GM12878 (cell line): Measurements from ENCODE around the gene PCSK6. TPM values are rescaled to one million over a fixed set of nuclear protein-coding genes. Genes with fewer than 3 reads are reported as not detected.

Experiments used
- ATAC-seq: fragments of 200-7000 bp; cut with Tn5 transposase; 3 replicates; pipeline ENCODE4 v1.9.1; 2020; ENCODE audit warnings: mild to moderate bottlenecking, moderate library complexity
- BruUV-seq: library from RNA; stranded (reverse); fragments of 400-500 nt; replicated peaks from 2 replicates; lab custom pipeline; 2021; lab: Mats Ljungman, UMichigan
- CTCF ChIA-PET: fragments of 300-600 bp; sonication (Branson Sonifier 250); formaldehyde crosslinking; extraction: SDS; loops from one replicate; lab custom pipeline; 2021; ENCODE audit warnings: inconsistent platforms; lab: Yijun Ruan, JAX
- POLR2A ChIA-PET: fragments of 350-600 bp; formaldehyde crosslinking; extraction: SDS; loops from one replicate; lab custom pipeline; 2021; ENCODE audit warnings: inconsistent platforms; lab: Charles Lee
- RAD21 ChIA-PET: fragments of 300-600 bp; sonication (Branson Sonifier 250); formaldehyde crosslinking; loops from one replicate; lab custom pipeline; 2023; ENCODE audit warnings: antibody characterized with exemption; ENCODE audit not compliant: unreplicated experiment; lab: Charles Lee
- SMC1A ChIA-PET: fragments of 300-600 bp; sonication (Branson Sonifier 250); formaldehyde crosslinking; loops from one replicate; lab custom pipeline; 2023; ENCODE audit not compliant: unreplicated experiment, uncharacterized antibody; lab: Charles Lee
- DNase-seq: peaks from one replicate; pipeline ENCODE4 v3.0.0-alpha.2; 2011; ENCODE audit warnings: low read depth, low spot score
- FAIRE-seq: peaks from 3 replicates; lab custom pipeline; 2011; peaks lifted over from hg19 to GRCh38; lab: Jason Lieb, UNC
- H2AFZ ChIP-seq: 2 replicates; pipeline ENCODE4 v1.6.0; 2011; ENCODE audit warnings: low read depth, low read length, control low read depth; ENCODE audit not compliant: control insufficient read depth
- H3K27ac ChIP-seq: 2 replicates; pipeline ENCODE4 v1.5.1; 2011; ENCODE audit warnings: control low read depth; ENCODE audit not compliant: control insufficient read depth, insufficient read depth
- H3K27me3 ChIP-seq, 2 experiments: replicated peaks in 1 of 2; 2 replicates each; pipeline versions ENCODE4 v1.6.0 to v1.6.1; 2011; ENCODE audit warnings: low read length in 1 of 2; ENCODE audit not compliant: control insufficient read depth in 2 of 2, insufficient read depth in 2 of 2
- H3K36me3 ChIP-seq, 2 experiments: 2 replicates each; pipeline ENCODE4 v1.5.1; 2011; ENCODE audit warnings: low read length in 1 of 2; ENCODE audit not compliant: control insufficient read depth in 2 of 2, insufficient read depth in 2 of 2
- H3K4me1 ChIP-seq: 2 replicates; pipeline ENCODE4 v1.6.1; 2011; ENCODE audit warnings: mild to moderate bottlenecking, low read length, moderate library complexity, mixed read lengths; ENCODE audit not compliant: control insufficient read depth, insufficient read depth
- H3K4me2 ChIP-seq: 2 replicates; pipeline ENCODE4 v1.6.0; 2011; ENCODE audit warnings: control low read depth; ENCODE audit not compliant: control insufficient read depth, insufficient read depth
- H3K4me3 ChIP-seq: fragments of 200-600 bp; sonication (generic); 2 replicates; pipeline ENCODE4 v1.5.1; 2016
- H3K79me2 ChIP-seq: 2 replicates; pipeline ENCODE4 v1.6.0; 2011; ENCODE audit warnings: low read length; ENCODE audit not compliant: control insufficient read depth, insufficient read depth
- H3K9ac ChIP-seq: 2 replicates; pipeline ENCODE4 v1.8.0; 2011; ENCODE audit warnings: low read length, control low read depth, mixed read lengths; ENCODE audit not compliant: control insufficient read depth, insufficient read depth
- H3K9me3 ChIP-seq: replicated peaks from 3 replicates; pipeline ENCODE4 v1.5.1; 2011; ENCODE audit warnings: mild to moderate bottlenecking, low read length; ENCODE audit not compliant: control insufficient read depth, insufficient read depth
- H4K20me1 ChIP-seq: 2 replicates; pipeline ENCODE4 v1.6.0; 2011; ENCODE audit not compliant: control insufficient read depth, insufficient read depth
- BACH1 ChIP-seq: fragments of 450-650 bp; IDR thresholded peaks from 2 replicates; pipeline ENCODE4 v1.6.1; 2017; ENCODE audit warnings: mild to moderate bottlenecking, borderline replicate concordance
- CHD2 ChIP-seq: IDR thresholded peaks from 2 replicates; pipeline ENCODE4 v1.6.1; 2011; ENCODE audit warnings: low read depth, low read length, improper control_type of control experiment, borderline replicate concordance
- DPF2 ChIP-seq: fragments of 450-650 bp; IDR thresholded peaks from 2 replicates; pipeline ENCODE4 v1.6.1; 2017; ENCODE audit warnings: mild to moderate bottlenecking
- EGR1 ChIP-seq, 2 experiments: IDR thresholded peaks; 1 replicate in 1 of 2; 2 replicates in 1 of 2; pipeline ENCODE4 v1.6.1; 2011 to 2012; ENCODE audit warnings: low read depth in 2 of 2, low read length in 2 of 2, borderline replicate concordance in 1 of 2, mild to moderate bottlenecking in 1 of 2, moderate library complexity in 1 of 2
- FOXK2 ChIP-seq: fragments of 450-650 bp; IDR thresholded peaks from 2 replicates; pipeline ENCODE4 v1.6.1; 2017; ENCODE audit warnings: mild to moderate bottlenecking, moderate library complexity
- HCFC1 ChIP-seq: fragments of 150-350 bp; IDR thresholded peaks from 2 replicates; pipeline ENCODE4 v1.6.1; 2014; ENCODE audit warnings: low read length
- POLR2AphosphoS5 ChIP-seq: IDR thresholded peaks from 2 replicates; pipeline ENCODE4 v1.6.1; 2011; ENCODE audit warnings: mild to moderate bottlenecking, low read length, inconsistent platforms
- POU2F2 ChIP-seq: IDR thresholded peaks from 3 replicates; pipeline ENCODE4 v1.6.1; 2011; ENCODE audit warnings: low read depth, mild to moderate bottlenecking, low read length, borderline replicate concordance
- STAT1 ChIP-seq: fragments of 450-650 bp; conservative IDR thresholded peaks from 2 replicates; pipeline ENCODE4 v1.6.1; 2014; ENCODE audit warnings: antibody characterized with exemption, mild to moderate bottlenecking
- STAT3 ChIP-seq: IDR thresholded peaks from 2 replicates; pipeline ENCODE4 v1.6.1; 2011; ENCODE audit warnings: low read depth, low read length, improper control_type of control experiment
- TAF1 ChIP-seq: IDR thresholded peaks from 2 replicates; pipeline ENCODE4 v1.6.1; 2011; ENCODE audit warnings: mild to moderate bottlenecking, low read depth, low read length, borderline replicate concordance
- TBL1XR1 ChIP-seq: IDR thresholded peaks from 2 replicates; pipeline ENCODE4 v1.6.1; 2012; ENCODE audit warnings: low read depth, low read length, improper control_type of control experiment
- WGBS: methylation state at CpG from one replicate; pipeline ENCODE4 v1.1.6; 2016; ENCODE audit warnings: low lambda C conversion rate; ENCODE audit not compliant: insufficient replicate concordance, insufficient coverage; ENCODE audit errors: missing lambda C conversion rate; 5-methylcytosine and 5-hydroxymethylcytosine counted together
- in situ Hi-C: fragments of 300-500 bp; cut with MboI; formaldehyde crosslinking; loops from 9 replicates; pipeline ENCODE4 v1.14.3; 2018; ENCODE audit warnings: mixed read lengths
- intact Hi-C: fragments of 100-400 bp; cut with micrococcal nuclease; formaldehyde crosslinking; loops from one replicate; pipeline ENCODE4 v1.14.2; 2022; ENCODE audit not compliant: unreplicated experiment
- polyA plus RNA-seq, 11 experiments: library from polyadenylated mRNA; depleted of rRNA in 4 of 11; unstranded in 6 of 11; stranded (reverse) in 5 of 11; fragments of >200 nt; fragmentation: Nextera tagmentation in 4 of 11; fragmentation: Illumina TruSeq in 1 of 11; extraction: Ambion mirVana in 4 of 11; extraction: Trizol in 1 of 11; gene quantifications; 1 replicate in 1 of 11; 2 replicates in 10 of 11; pipeline versions ENCODE4 v1.2.1 to v1.2.3, GENCODE V29; 2011 to 2016; ENCODE audit warnings: inconsistent platforms in 2 of 11, missing spikeins in 2 of 11, low read depth in 1 of 11
- total RNA-seq, 4 experiments: library from RNA; depleted of rRNA in 3 of 4; stranded (reverse); fragments of >200 nt in 3 of 4; fragmentation: Illumina TruSeq in 1 of 4; extraction: Trizol in 1 of 4; gene quantifications; 2 replicates each; pipeline versions ENCODE4 v1.2.1 to v1.2.3, GENCODE V29; 2013 to 2021

PCSK6 gene
- total and polyA plus RNA-seq, 10 of the 15 experiments (the other 5 are each of a cell fraction or from before 2014, with no cell fraction given) = 0.19 to 0.67 (median 0.25) TPM; not detected in 4

GRCh38 chr15:101327147-101327740 is 162.3 kb downstream of the PCSK6 start:
- CTCF ChIA-PET = no interaction called here
- no peak for FAIRE-seq
- Histone ChIP-seq H2AFZ (no peak overlapping the region), H3K27me3 (peaks cover 0 to 5% of the 10 kb centered on the region in 2 experiments; a peak in 3 of 4 replicates), H3K4me2 (no peak overlapping the region), H3K27ac (no peak overlapping the region), H3K9me3 (no peaks in the 10 kb centered on the region; the same call in 2 of the 3 replicates), H3K79me2 (no peaks in the 10 kb centered on the region), H3K4me1 (no peaks in the 10 kb centered on the region), H3K9ac (no peak overlapping the region), H3K4me3 (no peak overlapping the region), H3K36me3 (no peaks in the 10 kb centered on the region), H4K20me1 (no peaks in the 10 kb centered on the region)
- no peak for TF ChIP-seq POU2F2
- TF ChIP-seq EGR1 (IDR thresholded peaks at IDR 0.05; ENCODE audit: borderline replicate concordance in 1 of 2, low read depth in 2 of 2, low read length in 2 of 2) = no peak
- no peak for TF ChIP-seq FOXK2
- no peak for TF ChIP-seq CHD2
- TF ChIP-seq HCFC1 = no peak
- no peak for TF ChIP-seq BACH1
- no peak for TF ChIP-seq POLR2AphosphoS5
- no peak for TF ChIP-seq STAT3
- TF ChIP-seq TAF1 = no peak
- TF ChIP-seq STAT1 = no peak
- no peak for TF ChIP-seq DPF2
- TF ChIP-seq TBL1XR1 = no peak
- in situ Hi-C loops = no loop called here
- SMC1A ChIA-PET = no interaction called here
- RAD21 ChIA-PET = no interaction called here
- POLR2A ChIA-PET = no interaction called here
- BruUV-seq = no TSS peak
- DNase-seq = no peak
- 29% methylated on average over 17 of the region's 17 CpGs for WGBS
- no peak for ATAC-seq
- intact Hi-C loops = no loop called here
